Activated CD8-positive, alpha-beta T cell treated with anti-CD3 and anti-CD28 coated beads, Interleukin-2, amount 10 ng/mL, durations not matched to agents 7 days and 5 days (primary cell): ENCODE results near the gene PDHB. TPM values are rescaled to one million over a fixed set of nuclear protein-coding genes. Genes with fewer than 3 reads are reported as not detected.

Experiments
- ATAC-seq: fragments of 150-1000 bp; cut with Tn5 transposase; one replicate; pipeline ENCODE4 v1.10.0; 2021; ENCODE audit warnings: moderate library complexity
- CTCF ChIA-PET: fragments of 350-600 bp; sonication (Branson Sonifier 250); formaldehyde crosslinking; loops from one replicate; lab custom pipeline; 2021; ENCODE audit warnings: antibody characterized with exemption; lab: Charles Lee
- POLR2A ChIA-PET: fragments of 350-600 bp; sonication (Branson Sonifier 250); formaldehyde crosslinking; loops from one replicate; lab custom pipeline; 2021; ENCODE audit warnings: antibody characterized with exemption; lab: Charles Lee
- DNase-seq: peaks from one replicate; pipeline ENCODE4 v3.0.0-alpha.2; 2020
- H3K27ac Mint-ChIP-seq: one replicate; pipeline ENCODE4 v1.8.0; 2021; ENCODE audit warnings: mild to moderate bottlenecking, mixed read lengths
- H3K27me3 Mint-ChIP-seq: one replicate; pipeline ENCODE4 v1.8.0; 2021; ENCODE audit warnings: low read depth, mixed read lengths
- H3K36me3 Mint-ChIP-seq: one replicate; pipeline ENCODE4 v1.8.0; 2021; ENCODE audit warnings: low read depth, mixed read lengths
- H3K4me1 Mint-ChIP-seq: one replicate; pipeline ENCODE4 v1.8.0; 2021; ENCODE audit warnings: low read depth, mixed read lengths
- H3K4me3 Mint-ChIP-seq: one replicate; pipeline ENCODE4 v1.8.0; 2021; ENCODE audit warnings: mild to moderate bottlenecking, mixed read lengths
- H3K9me3 Mint-ChIP-seq: one replicate; pipeline ENCODE4 v1.8.0; 2022; ENCODE audit warnings: mixed read lengths; ENCODE audit not compliant: insufficient read depth
- total RNA-seq, 2 experiments: library from RNA; stranded (reverse); gene quantifications; one replicate each; pipeline ENCODE4 v1.2.3, GENCODE V29; 2021

The PDHB gene
- total RNA-seq, 2 experiments from 2014 or later = 48.9 to 50.3 TPM

DNA sequence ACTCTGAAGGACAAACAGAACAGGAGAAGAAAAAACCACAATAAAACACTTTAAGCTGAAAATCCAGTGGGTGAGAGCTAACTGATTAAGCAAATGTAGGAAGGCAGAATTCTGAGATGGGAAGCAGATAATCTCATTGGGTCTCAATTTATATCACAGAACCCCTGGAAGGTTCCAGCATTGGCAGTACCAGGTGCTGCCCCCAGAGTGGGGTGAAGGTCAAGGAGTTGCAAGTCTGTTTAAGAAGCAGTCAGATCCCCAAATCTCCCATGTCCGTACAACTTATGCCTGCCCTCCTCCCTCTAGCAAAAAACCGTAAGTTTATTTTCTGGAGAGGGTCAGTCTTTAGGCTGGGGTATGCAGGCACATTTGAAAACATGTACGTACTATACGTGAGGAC is 55.9 kb downstream of the PDHB start:
- Mint-ChIP-seq H3K36me3 (peaks cover 6% of the 10 kb centered on the region), H3K4me1 (peaks cover 2% of the 10 kb centered on the region), H3K27me3 (no peaks in the 10 kb centered on the region), H3K4me3 (no peak overlapping the region), H3K9me3 (no peaks in the 10 kb centered on the region), H3K27ac (no peak overlapping the region)
- ChIA-PET POLR2A (no interaction called here), CTCF (no interaction called here)
- DNase-seq (no peak), ATAC-seq (no peak)

Other genes starting within 250 kb of the PDHB start
- gene DNASE1L3, start 222.9 kb downstream of the PDHB start, total RNA-seq = not detected
- 1 to 10 TPM; 4.0 to 4.4 TPM for gene ABHD6, start 196.0 kb downstream of the PDHB start, total RNA-seq
- 10 to 100 TPM; 12.8 to 15.1 TPM for gene RPP14, start 127.6 kb downstream of the PDHB start, total RNA-seq
- 1 to 10 TPM; 7.6 to 8.1 TPM for gene HTD2, start 127.3 kb downstream of the PDHB start, total RNA-seq
- 10 to 100 TPM; 31.5 to 33.4 TPM for gene PXK, start 100.9 kb downstream of the PDHB start, total RNA-seq
- gene KCTD6, start 58.3 kb upstream of the PDHB start, total RNA-seq = 1 to 10 TPM; 5.2 to 6.2 TPM
- not detected for gene ACOX2, start 103.4 kb upstream of the PDHB start, total RNA-seq
- not detected for gene FAM107A, start 143.6 kb upstream of the PDHB start, total RNA-seq
- not detected for gene FAM3D, start 232.9 kb upstream of the PDHB start, total RNA-seq